ENCODE data around the gene GORASP2. TPM values are rescaled to one million over a fixed set of nuclear protein-coding genes. Genes with fewer than 3 reads are reported as not detected.

Gene GORASP2
- total RNA-seq, 1 experiment from 2014 or later = 67.3 TPM

DNA sequence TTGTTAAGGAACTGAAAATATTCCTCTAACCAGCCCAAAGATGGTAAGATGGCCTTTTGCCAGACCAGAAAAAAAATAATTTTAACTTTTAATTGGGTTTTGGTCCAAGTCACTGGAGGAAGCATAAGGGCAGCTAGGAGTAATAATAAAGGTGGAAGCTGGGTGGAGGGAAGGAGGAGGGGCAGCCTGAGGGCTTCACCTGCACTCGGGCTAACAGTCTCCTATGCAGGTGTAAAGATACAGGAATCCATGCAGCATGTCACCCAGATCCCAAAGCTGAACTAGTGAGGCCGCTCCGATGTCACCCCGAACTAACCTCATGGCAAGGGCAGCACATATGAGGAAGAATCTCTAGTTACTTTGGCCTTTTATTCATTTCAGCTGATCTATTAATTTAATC lies 37.2 kb upstream of the GORASP2 start:
- ChIA-PET CTCF (no interaction called here), POLR2A (ENCODE audit: unreplicated experiment) (no interaction called here)
- Histone ChIP-seq H3K79me2 (ENCODE audit: low read length) (no peaks in the 10 kb centered on the region), H3K4me1 (ENCODE audit: insufficient read depth, low read length) (no peaks in the 10 kb centered on the region), H3K36me3 (ENCODE audit: low read depth, low read length) (no peaks in the 10 kb centered on the region), H3F3A (ENCODE audit: low read length, unreplicated experiment) (no peaks in the 10 kb centered on the region), H3K9me2 (replicated peaks; ENCODE audit: low read length) (no peaks in the 10 kb centered on the region), H3K9ac (ENCODE audit: low read length) (no peak overlapping the region), H4K20me1 (ENCODE audit: low read length) (no peaks in the 10 kb centered on the region), H3K4me3 (ENCODE audit: low read length) (no peak overlapping the region), H3K27me3 (ENCODE audit: low read length) (no peaks in the 10 kb centered on the region), H3K4me2 (ENCODE audit: low read length) (no peak overlapping the region), H3K27ac (ENCODE audit: low read length) (no peak overlapping the region), H2AFZ (ENCODE audit: low read length) (no peak overlapping the region), H3K9me3 (ENCODE audit: low read length) (no peaks in the 10 kb centered on the region)
- no peak for TF ChIP-seq EZH2phosphoT487 (IDR thresholded peaks at IDR 0.05; ENCODE audit: borderline replicate concordance, low read length)
- intact Hi-C loops (cut with micrococcal nuclease) = no loop called here
- no TSS peak for BruUV-seq (replicated peaks)
- ATAC-seq (no peak), DNase-seq (no peak)

DNA sequence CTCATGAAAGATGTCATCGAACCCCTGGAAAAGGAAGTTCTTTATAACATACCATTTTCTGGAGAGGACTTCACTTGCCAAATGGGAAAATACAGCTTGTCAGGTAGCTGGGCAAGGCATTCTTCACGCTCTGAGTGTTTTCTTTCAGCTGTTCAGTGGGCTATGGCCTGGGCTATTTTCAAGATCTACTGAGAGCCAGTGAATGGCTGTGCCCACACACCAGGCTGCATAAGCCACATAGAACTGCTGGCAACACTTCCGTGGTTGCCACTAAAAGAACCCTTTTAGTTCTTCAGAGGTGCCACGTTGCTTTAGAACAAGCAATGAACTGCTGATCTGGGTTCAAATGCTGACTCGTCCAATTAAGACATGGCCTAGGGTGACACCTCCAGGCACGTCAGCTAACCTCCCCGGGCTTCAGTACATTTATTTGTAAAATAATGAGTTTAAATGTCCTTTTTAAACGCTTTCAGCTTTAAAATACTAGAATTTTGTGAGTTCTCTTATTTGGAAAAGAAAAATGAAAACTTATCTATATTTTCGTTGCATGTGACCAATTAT lies 36.6 kb upstream of the GORASP2 start:
- POLR2A ChIA-PET (ENCODE audit: unreplicated experiment) = no interaction called here
- intact Hi-C loops (cut with micrococcal nuclease) = no loop called here
- ATAC-seq (no peak), DNase-seq (no peak)
- H4K20me1 ChIP-seq (ENCODE audit: low read length) = no peaks in the 10 kb centered on the region
- H3K4me1 ChIP-seq (ENCODE audit: insufficient read depth, low read length) = no peaks in the 10 kb centered on the region
- H3K9me3 ChIP-seq (ENCODE audit: low read length) = no peaks in the 10 kb centered on the region
- no TSS peak for BruUV-seq (replicated peaks)
- H3K9me2 ChIP-seq (replicated peaks; ENCODE audit: low read length) = no peaks in the 10 kb centered on the region
- TF ChIP-seq, protein P1, sequence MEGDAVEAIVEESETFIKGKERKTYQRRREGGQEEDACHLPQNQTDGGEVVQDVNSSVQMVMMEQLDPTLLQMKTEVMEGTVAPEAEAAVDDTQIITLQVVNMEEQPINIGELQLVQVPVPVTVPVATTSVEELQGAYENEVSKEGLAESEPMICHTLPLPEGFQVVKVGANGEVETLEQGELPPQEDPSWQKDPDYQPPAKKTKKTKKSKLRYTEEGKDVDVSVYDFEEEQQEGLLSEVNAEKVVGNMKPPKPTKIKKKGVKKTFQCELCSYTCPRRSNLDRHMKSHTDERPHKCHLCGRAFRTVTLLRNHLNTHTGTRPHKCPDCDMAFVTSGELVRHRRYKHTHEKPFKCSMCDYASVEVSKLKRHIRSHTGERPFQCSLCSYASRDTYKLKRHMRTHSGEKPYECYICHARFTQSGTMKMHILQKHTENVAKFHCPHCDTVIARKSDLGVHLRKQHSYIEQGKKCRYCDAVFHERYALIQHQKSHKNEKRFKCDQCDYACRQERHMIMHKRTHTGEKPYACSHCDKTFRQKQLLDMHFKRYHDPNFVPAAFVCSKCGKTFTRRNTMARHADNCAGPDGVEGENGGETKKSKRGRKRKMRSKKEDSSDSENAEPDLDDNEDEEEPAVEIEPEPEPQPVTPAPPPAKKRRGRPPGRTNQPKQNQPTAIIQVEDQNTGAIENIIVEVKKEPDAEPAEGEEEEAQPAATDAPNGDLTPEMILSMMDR (conservative IDR thresholded peaks at IDR 0.05; ENCODE audit: low read depth, low read length) = no peak
- no peak for TF ChIP-seq EZH2 (IDR thresholded peaks at IDR 0.05; ENCODE audit: low read length, unreplicated experiment)
- TF ChIP-seq EZH2phosphoT487 (IDR thresholded peaks at IDR 0.05; ENCODE audit: borderline replicate concordance, low read length) = no peak
- CTCF ChIA-PET = no interaction called here
- H3F3A ChIP-seq (ENCODE audit: low read length, unreplicated experiment) = no peaks in the 10 kb centered on the region
- no peak overlapping the region for H3K9ac ChIP-seq (ENCODE audit: low read length)
- no peak overlapping the region for H3K4me3 ChIP-seq (ENCODE audit: low read length)
- no peaks in the 10 kb centered on the region for H3K27me3 ChIP-seq (ENCODE audit: low read length)
- no peaks in the 10 kb centered on the region for H3K79me2 ChIP-seq (ENCODE audit: low read length)
- H3K4me2 ChIP-seq (ENCODE audit: low read length) = no peak overlapping the region
- H3K36me3 ChIP-seq (ENCODE audit: low read depth, low read length) = no peaks in the 10 kb centered on the region
- H3K27ac ChIP-seq (ENCODE audit: low read length) = no peak overlapping the region
- no peak overlapping the region for H2AFZ ChIP-seq (ENCODE audit: low read length)

DNA sequence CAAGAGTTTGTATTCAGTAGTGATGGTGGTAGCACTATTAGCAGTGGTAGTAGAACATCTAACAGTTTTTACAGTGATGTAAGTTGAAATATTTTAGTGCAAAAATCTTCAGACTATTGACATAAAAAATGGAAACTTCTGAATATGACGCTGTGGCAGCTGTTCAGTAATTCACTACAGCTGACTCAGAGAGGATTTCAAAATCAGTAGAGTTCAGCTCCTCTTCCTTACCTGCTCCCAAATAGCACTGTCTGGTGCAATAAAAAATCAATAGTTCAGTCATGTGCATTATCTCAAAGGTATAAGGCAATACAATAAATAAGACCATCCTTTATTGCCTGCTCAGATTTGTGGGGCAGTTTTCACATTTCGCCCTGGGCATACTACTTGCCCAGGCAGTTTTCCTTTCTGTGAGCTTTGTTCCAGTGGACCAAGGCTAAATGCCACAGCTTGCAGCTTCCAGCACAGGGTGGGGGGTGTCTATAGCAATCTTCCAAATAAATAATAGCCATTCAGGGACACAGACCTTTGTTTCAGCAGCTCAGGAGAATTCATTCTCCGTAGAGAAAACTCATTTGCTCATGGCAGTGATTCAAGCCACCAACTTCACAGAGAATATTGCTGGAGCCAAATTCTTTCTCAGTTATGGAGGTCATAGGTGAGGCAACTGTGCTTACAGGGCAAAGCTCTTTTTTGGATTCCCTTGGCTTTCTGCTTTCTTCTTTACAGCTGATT lies 33.9 kb upstream of the GORASP2 start:
- Histone ChIP-seq H3K36me3 (ENCODE audit: low read depth, low read length) (no peaks in the 10 kb centered on the region), H3K27ac (ENCODE audit: low read length) (no peak overlapping the region), H3K79me2 (ENCODE audit: low read length) (no peaks in the 10 kb centered on the region), H3F3A (ENCODE audit: low read length, unreplicated experiment) (no peaks in the 10 kb centered on the region), H3K4me3 (ENCODE audit: low read length) (no peak overlapping the region), H2AFZ (ENCODE audit: low read length) (0 out of 2 replicates have a peak overlapping the region, but pooled peaks have one; percentile 14), H4K20me1 (ENCODE audit: low read length) (no peaks in the 10 kb centered on the region), H3K4me1 (ENCODE audit: insufficient read depth, low read length) (no peaks in the 10 kb centered on the region), H3K9ac (ENCODE audit: low read length) (no peak overlapping the region), H3K27me3 (ENCODE audit: low read length) (no peaks in the 10 kb centered on the region), H3K9me3 (ENCODE audit: low read length) (no peaks in the 10 kb centered on the region), H3K4me2 (ENCODE audit: low read length) (no peak overlapping the region), H3K9me2 (replicated peaks; ENCODE audit: low read length) (no peaks in the 10 kb centered on the region)
- BruUV-seq (replicated peaks) = no TSS peak
- intact Hi-C loops (cut with micrococcal nuclease) = no loop called here
- DNase-seq = peak; percentile 8
- no peak for ATAC-seq
- TF ChIP-seq EZH2phosphoT487 (IDR thresholded peaks at IDR 0.05; ENCODE audit: borderline replicate concordance, low read length) (no peak), EZH2 (IDR thresholded peaks at IDR 0.05; ENCODE audit: low read length, unreplicated experiment) (no peak)
- TF ChIP-seq, protein P1 (conservative IDR thresholded peaks at IDR 0.05; ENCODE audit: low read depth, low read length) = no peak
- ChIA-PET CTCF (no interaction called here), POLR2A (ENCODE audit: unreplicated experiment) (no interaction called here)

Measured in PC-3 (cell line).